A549 (cell line): ENCODE data around the gene RRBP1. TPM values are rescaled to one million over a fixed set of nuclear protein-coding genes. Genes with fewer than 3 reads are reported as not detected.

ENCODE experiments used
- ATAC-seq, 2 experiments: fragments of 200-7000 bp in 1 of 2; fragments of >200 bp in 1 of 2; cut with Nextera tagmentation in 1 of 2; cut with Tn5 transposase in 1 of 2; 3 replicates each; pipeline versions ENCODE4 v1.8.0 to v1.9.1; 2018 to 2020; ENCODE audit warnings: mild to moderate bottlenecking in 1 of 2, moderate library complexity in 1 of 2
- CTCF ChIA-PET: fragments of 300-600 bp; sonication (Branson Sonifier 250); formaldehyde crosslinking; extraction: SDS; loops from one replicate; lab custom pipeline; 2021; ENCODE audit warnings: antibody characterized with exemption, inconsistent platforms; lab: Yijun Ruan, JAX
- POLR2A ChIA-PET: fragments of 350-600 bp; formaldehyde crosslinking; extraction: SDS; loops from one replicate; lab custom pipeline; 2021; ENCODE audit warnings: antibody characterized with exemption, inconsistent platforms; lab: Yijun Ruan, JAX
- DNase-seq, 2 experiments: peaks; one replicate each; pipeline versions ENCODE4 v3.0.0 to v3.0.0-alpha.2; 2011 to 2016; ENCODE audit warnings: low read depth in 1 of 2, low spot score in 1 of 2
- FAIRE-seq: peaks from 2 replicates; lab custom pipeline; 2011; peaks lifted over from hg19 to GRCh38; lab: Jason Lieb, UNC
- H3K27ac ChIP-seq, 2 experiments: fragments of >200 bp; sonication (Bioruptor Twin); formaldehyde crosslinking; 3 replicates each; pipeline ENCODE4 v1.5.1; 2016 to 2017
- H3K4me1 ChIP-seq: fragments of >200 bp; sonication (Bioruptor Twin); formaldehyde crosslinking; 3 replicates; pipeline ENCODE4 v1.6.1; 2016
- H3K4me2 ChIP-seq: fragments of >200 bp; sonication (Bioruptor Twin); formaldehyde crosslinking; 3 replicates; pipeline ENCODE4 v1.6.1; 2016
- H3K4me3 ChIP-seq: fragments of >200 bp; sonication (Bioruptor Twin); formaldehyde crosslinking; 3 replicates; pipeline ENCODE4 v1.5.1; 2016
- H3K9me3 ChIP-seq: fragments of >200 bp; sonication (Bioruptor Twin); formaldehyde crosslinking; 3 replicates; pipeline ENCODE4 v1.6.1; 2016
- CBX2 ChIP-seq: fragments of 200-600 bp; sonication (generic); IDR thresholded peaks from 2 replicates; pipeline ENCODE4 v1.6.1; 2016; ENCODE audit warnings: low read depth, mild to moderate bottlenecking, borderline replicate concordance
- CBX8 ChIP-seq: fragments of 200-600 bp; sonication (generic); IDR thresholded peaks from 2 replicates; pipeline ENCODE4 v1.6.1; 2016
- FOSB ChIP-seq: fragments of 250-450 bp; sonication (Bioruptor Pico); IDR thresholded peaks from 2 replicates; pipeline ENCODE4 v1.5.0; 2020; ENCODE audit warnings: mild to moderate bottlenecking, moderate library complexity
- HDAC2 ChIP-seq: fragments of 200-600 bp; sonication (generic); IDR thresholded peaks from 2 replicates; pipeline ENCODE4 v1.6.1; 2016
- HEYL ChIP-seq: fragments of 250-450 bp; sonication (Bioruptor Pico); IDR thresholded peaks from 2 replicates; pipeline ENCODE4 v1.8.0; 2021; ENCODE audit warnings: mild to moderate bottlenecking, moderate library complexity
- HOXB13 ChIP-seq: fragments of 250-450 bp; sonication (Bioruptor Pico); IDR thresholded peaks from 2 replicates; pipeline ENCODE4 v1.5.0; 2020; ENCODE audit warnings: low read depth, mild to moderate bottlenecking, moderate library complexity
- HOXB5 ChIP-seq: fragments of 250-450 bp; sonication (Bioruptor Pico); IDR thresholded peaks from 2 replicates; pipeline ENCODE4 v1.5.0; 2020; ENCODE audit warnings: mild to moderate bottlenecking, moderate library complexity
- JUN ChIP-seq, 2 experiments: fragments of >200 bp; sonication (Bioruptor Twin); formaldehyde crosslinking; IDR thresholded peaks; 2 replicates in 1 of 2; 3 replicates in 1 of 2; pipeline ENCODE4 v1.6.1; 2016 to 2017
- KDM1A ChIP-seq: fragments of 200-600 bp; sonication (generic); IDR thresholded peaks from 2 replicates; pipeline ENCODE4 v1.6.1; 2016; ENCODE audit warnings: low read depth, mild to moderate bottlenecking
- KDM5A ChIP-seq: fragments of 200-600 bp; sonication (generic); IDR thresholded peaks from 2 replicates; pipeline ENCODE4 v1.6.1; 2016; ENCODE audit warnings: antibody characterized with exemption, mild to moderate bottlenecking
- MAZ ChIP-seq: fragments of 150-350 bp; IDR thresholded peaks from 2 replicates; pipeline ENCODE4 v1.6.1; 2014; ENCODE audit warnings: antibody characterized with exemption, low read depth, low read length, borderline replicate concordance
- MYC ChIP-seq: IDR thresholded peaks from 2 replicates; pipeline ENCODE4 v1.6.1; 2012; ENCODE audit warnings: mild to moderate bottlenecking, inconsistent platforms, low read length, improper control_type of control experiment, borderline replicate concordance
- NFE2L2 ChIP-seq: fragments of 150-350 bp; conservative IDR thresholded peaks from 2 replicates; pipeline ENCODE4 v1.6.1; 2014; ENCODE audit warnings: low read length
- POLR2A ChIP-seq: IDR thresholded peaks from 2 replicates; pipeline ENCODE4 v1.6.1; 2012; ENCODE audit warnings: mild to moderate bottlenecking, low read length
- RARB ChIP-seq: fragments of 250-450 bp; sonication (Bioruptor Pico); IDR thresholded peaks from 2 replicates; pipeline ENCODE4 v1.8.0; 2021; ENCODE audit warnings: mild to moderate bottlenecking, moderate library complexity
- RCOR1 ChIP-seq: fragments of 150-350 bp; IDR thresholded peaks from 2 replicates; pipeline ENCODE4 v1.6.1; 2014; ENCODE audit warnings: antibody characterized with exemption, low read length, low read depth
- SREBF2 ChIP-seq: fragments of 450-650 bp; IDR thresholded peaks from 2 replicates; pipeline ENCODE4 v1.6.1; 2014; ENCODE audit warnings: mild to moderate bottlenecking, moderate library complexity
- ZNF302 ChIP-seq: fragments of 250-450 bp; sonication (Bioruptor Pico); IDR thresholded peaks from 2 replicates; pipeline ENCODE4 v1.9.0; 2021; ENCODE audit warnings: inconsistent platforms, mild to moderate bottlenecking, moderate library complexity
- WGBS: methylation state at CpG from one replicate; pipeline ENCODE4 v1.1.6; 2017; ENCODE audit errors: missing lambda C conversion rate; 5-methylcytosine and 5-hydroxymethylcytosine counted together
- polyA plus RNA-seq, 4 experiments: library from polyadenylated mRNA; depleted of rRNA in 3 of 4; stranded (reverse); fragments of >200 nt; fragmentation: RNase III in 1 of 4; extraction: RNeasy Plus Mini Kit Qiagen cat#74134 plus additional on column Dnase treatment in 1 of 4; gene quantifications; 2 replicates in 3 of 4; 3 replicates in 1 of 4; pipeline ENCODE4 v1.2.3, GENCODE V29; 2011 to 2017
- TF ChIP-seq, protein P1 (sequence below): fragments of 200-600 bp; sonication (generic); IDR thresholded peaks from 2 replicates; pipeline ENCODE4 v1.6.1; 2016; ENCODE audit warnings: antibody characterized with exemption, mild to moderate bottlenecking, moderate library complexity
- TF ChIP-seq, protein P2 (sequence below): IDR thresholded peaks from 2 replicates; pipeline ENCODE4 v1.6.1; 2012
- TF ChIP-seq, protein P3 (sequence below): fragments of 250-450 bp; sonication (Bioruptor Pico); IDR thresholded peaks from 2 replicates; pipeline ENCODE4 v1.5.0; 2020; ENCODE audit warnings: low read depth, mild to moderate bottlenecking, moderate library complexity
- TF ChIP-seq, protein P4 (sequence below): fragments of >200 bp; sonication (Bioruptor Twin); formaldehyde crosslinking; IDR thresholded peaks from 3 replicates; pipeline ENCODE4 v1.5.1; 2016
- TF ChIP-seq, protein P5 (sequence below): fragments of 250-450 bp; sonication (Bioruptor Pico); IDR thresholded peaks from 2 replicates; pipeline ENCODE4 v1.5.0; 2021; ENCODE audit warnings: mild to moderate bottlenecking, moderate library complexity, borderline replicate concordance

RRBP1 gene
- polyA plus RNA-seq, 2 of the 4 experiments (the other 2 are of a cell fraction): 51.6 to 79.6 TPM

DNA sequence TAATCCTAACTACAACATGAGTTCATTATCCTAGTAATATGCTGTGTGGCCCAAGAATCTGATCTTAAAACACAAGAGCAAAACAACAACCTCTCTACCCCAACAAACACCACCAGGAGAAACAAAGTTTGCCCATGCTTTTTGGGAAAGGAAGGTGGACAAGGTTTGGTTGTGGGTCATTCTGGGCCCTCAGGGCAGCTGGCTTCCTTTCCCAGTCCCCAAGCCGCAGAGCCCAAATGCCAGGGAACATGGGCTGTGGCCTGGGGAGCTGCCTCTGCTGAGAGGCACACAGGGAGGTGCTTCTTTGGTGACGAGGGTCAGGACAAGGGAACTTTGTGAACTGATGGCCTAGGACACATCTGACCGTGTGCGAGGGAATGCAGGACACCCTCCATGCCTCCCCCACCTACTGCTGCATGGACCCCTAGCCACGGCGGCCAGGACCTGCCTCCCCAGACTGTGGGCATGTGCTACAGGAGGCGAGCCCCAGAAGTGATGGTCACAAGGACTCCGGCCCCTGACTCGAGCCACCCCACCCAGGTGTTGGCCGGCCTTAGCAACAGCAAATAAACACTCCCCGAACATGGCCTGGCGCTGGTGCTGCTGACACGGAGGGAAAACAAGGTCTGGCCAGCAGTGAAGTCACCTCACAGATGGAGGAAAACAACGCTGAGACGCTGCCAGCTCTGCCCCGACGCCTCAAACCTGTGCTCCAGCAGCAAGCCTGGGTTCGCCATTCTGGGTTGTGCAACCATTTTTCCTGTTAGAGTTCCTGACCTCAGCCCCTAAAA lies 55.6 kb downstream of the RRBP1 start (continued):
- TF ChIP-seq, protein P1, sequence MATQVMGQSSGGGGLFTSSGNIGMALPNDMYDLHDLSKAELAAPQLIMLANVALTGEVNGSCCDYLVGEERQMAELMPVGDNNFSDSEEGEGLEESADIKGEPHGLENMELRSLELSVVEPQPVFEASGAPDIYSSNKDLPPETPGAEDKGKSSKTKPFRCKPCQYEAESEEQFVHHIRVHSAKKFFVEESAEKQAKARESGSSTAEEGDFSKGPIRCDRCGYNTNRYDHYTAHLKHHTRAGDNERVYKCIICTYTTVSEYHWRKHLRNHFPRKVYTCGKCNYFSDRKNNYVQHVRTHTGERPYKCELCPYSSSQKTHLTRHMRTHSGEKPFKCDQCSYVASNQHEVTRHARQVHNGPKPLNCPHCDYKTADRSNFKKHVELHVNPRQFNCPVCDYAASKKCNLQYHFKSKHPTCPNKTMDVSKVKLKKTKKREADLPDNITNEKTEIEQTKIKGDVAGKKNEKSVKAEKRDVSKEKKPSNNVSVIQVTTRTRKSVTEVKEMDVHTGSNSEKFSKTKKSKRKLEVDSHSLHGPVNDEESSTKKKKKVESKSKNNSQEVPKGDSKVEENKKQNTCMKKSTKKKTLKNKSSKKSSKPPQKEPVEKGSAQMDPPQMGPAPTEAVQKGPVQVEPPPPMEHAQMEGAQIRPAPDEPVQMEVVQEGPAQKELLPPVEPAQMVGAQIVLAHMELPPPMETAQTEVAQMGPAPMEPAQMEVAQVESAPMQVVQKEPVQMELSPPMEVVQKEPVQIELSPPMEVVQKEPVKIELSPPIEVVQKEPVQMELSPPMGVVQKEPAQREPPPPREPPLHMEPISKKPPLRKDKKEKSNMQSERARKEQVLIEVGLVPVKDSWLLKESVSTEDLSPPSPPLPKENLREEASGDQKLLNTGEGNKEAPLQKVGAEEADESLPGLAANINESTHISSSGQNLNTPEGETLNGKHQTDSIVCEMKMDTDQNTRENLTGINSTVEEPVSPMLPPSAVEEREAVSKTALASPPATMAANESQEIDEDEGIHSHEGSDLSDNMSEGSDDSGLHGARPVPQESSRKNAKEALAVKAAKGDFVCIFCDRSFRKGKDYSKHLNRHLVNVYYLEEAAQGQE: no peak
- TF ChIP-seq HOXB5 (CRISPR knock-in tag): no peak
- TF ChIP-seq, protein P2, sequence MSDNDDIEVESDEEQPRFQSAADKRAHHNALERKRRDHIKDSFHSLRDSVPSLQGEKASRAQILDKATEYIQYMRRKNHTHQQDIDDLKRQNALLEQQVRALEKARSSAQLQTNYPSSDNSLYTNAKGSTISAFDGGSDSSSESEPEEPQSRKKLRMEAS: no peak
- TF ChIP-seq, protein P3, sequence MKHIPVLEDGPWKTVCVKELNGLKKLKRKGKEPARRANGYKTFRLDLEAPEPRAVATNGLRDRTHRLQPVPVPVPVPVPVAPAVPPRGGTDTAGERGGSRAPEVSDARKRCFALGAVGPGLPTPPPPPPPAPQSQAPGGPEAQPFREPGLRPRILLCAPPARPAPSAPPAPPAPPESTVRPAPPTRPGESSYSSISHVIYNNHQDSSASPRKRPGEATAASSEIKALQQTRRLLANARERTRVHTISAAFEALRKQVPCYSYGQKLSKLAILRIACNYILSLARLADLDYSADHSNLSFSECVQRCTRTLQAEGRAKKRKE: no peak
- TF ChIP-seq SREBF2: no peak
- TF ChIP-seq, protein P4, sequence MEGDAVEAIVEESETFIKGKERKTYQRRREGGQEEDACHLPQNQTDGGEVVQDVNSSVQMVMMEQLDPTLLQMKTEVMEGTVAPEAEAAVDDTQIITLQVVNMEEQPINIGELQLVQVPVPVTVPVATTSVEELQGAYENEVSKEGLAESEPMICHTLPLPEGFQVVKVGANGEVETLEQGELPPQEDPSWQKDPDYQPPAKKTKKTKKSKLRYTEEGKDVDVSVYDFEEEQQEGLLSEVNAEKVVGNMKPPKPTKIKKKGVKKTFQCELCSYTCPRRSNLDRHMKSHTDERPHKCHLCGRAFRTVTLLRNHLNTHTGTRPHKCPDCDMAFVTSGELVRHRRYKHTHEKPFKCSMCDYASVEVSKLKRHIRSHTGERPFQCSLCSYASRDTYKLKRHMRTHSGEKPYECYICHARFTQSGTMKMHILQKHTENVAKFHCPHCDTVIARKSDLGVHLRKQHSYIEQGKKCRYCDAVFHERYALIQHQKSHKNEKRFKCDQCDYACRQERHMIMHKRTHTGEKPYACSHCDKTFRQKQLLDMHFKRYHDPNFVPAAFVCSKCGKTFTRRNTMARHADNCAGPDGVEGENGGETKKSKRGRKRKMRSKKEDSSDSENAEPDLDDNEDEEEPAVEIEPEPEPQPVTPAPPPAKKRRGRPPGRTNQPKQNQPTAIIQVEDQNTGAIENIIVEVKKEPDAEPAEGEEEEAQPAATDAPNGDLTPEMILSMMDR: no peak
- TF ChIP-seq, all 56 proteins: peak for 0

DNA sequence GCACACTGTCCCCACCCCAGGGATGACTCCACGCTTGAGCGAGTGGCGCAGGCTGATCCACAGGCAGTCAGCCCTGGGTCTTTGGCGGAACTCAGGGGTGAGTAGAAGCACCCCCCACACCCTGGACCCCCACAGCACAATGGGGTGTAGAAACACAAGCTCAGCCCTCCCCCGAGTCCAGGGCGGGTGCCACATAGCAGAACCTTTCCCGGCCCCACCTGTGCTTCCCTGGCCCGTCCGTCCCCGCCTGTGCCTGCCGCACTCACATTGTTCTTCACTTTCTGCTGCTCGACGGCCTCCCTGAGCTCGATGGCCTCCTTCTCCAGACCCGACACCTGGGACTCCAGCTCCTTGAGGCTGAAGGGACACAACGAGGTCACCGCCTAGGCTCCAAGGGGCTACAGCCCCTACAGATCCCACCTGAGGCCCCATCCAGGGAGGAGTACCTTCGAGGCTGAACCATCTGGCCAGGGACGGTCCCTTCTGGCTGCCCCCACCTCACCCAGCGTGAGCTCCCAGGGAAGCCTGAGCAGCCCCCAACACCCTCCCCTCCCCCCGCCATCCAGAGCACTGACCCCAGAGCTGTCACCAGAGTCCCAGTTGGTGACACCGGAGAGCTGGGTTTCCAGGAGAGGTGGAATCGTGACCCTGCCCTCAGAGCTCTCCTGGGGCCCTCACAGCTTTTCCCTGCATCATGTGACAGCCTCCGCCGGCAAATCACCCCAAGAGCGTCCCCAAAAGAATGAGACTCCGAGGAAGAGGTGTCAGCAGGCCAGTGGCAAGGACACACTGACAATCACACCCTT lies 56.6 kb downstream of the RRBP1 start:
- H3K9me3 ChIP-seq: no peaks in the 10 kb centered on the region
- TF ChIP-seq HEYL: no peak
- TF ChIP-seq KDM5A: no peak
- no peak for TF ChIP-seq POLR2A
- TF ChIP-seq MYC: no peak
- TF ChIP-seq JUN (IDR thresholded peaks at IDR 0.05): no peak
- no peak for TF ChIP-seq ZNF302
- TF ChIP-seq, protein P3: no peak
- no peak for TF ChIP-seq FOSB
- no peak for TF ChIP-seq MAZ
- TF ChIP-seq, protein P5, sequence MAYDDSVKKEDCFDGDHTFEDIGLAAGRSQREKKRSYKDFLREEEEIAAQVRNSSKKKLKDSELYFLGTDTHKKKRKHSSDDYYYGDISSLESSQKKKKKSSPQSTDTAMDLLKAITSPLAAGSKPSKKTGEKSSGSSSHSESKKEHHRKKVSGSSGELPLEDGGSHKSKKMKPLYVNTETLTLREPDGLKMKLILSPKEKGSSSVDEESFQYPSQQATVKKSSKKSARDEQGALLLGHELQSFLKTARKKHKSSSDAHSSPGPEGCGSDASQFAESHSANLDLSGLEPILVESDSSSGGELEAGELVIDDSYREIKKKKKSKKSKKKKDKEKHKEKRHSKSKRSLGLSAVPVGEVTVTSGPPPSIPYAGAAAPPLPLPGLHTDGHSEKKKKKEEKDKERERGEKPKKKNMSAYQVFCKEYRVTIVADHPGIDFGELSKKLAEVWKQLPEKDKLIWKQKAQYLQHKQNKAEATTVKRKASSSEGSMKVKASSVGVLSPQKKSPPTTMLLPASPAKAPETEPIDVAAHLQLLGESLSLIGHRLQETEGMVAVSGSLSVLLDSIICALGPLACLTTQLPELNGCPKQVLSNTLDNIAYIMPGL (CRISPR knock-in tag): no peak
- no peak for TF ChIP-seq CBX8
- no peak for TF ChIP-seq KDM1A
- TF ChIP-seq RARB: no peak
- no peak for TF ChIP-seq CBX2
- no peak for TF ChIP-seq RCOR1
- no peak for TF ChIP-seq HOXB13 (CRISPR knock-in tag)
- TF ChIP-seq NFE2L2: no peak
- TF ChIP-seq HDAC2: no peak
- ChIA-PET CTCF (interaction anchor here (7.6 to 20.6 kb wide), 4 partner anchors 7 to 121 kb away, joined by 47 to 501 read pairs (median 172); partner anchors contain the start of gene BFSP1), POLR2A (no interaction called here)
- no peak for FAIRE-seq
- no peaks in the 10 kb centered on the region for H3K4me1 ChIP-seq
- no peak overlapping the region for H3K4me2 ChIP-seq
- ATAC-seq: no peak
- no peak overlapping the region for H3K27ac ChIP-seq
- H3K4me3 ChIP-seq: no peak overlapping the region
- WGBS: 95% methylated on average over 24 of the region's 27 CpGs
- no peak for DNase-seq
